ENCODE data around the gene TENM4. TPM values are rescaled to one million over a fixed set of nuclear protein-coding genes. Genes with fewer than 3 reads are reported as not detected.
"Not testable (repeated sequence)": the region's sequence is repeated elsewhere in the genome, so short reads cannot be mapped to it uniquely, and the experiment has no call there.

The TENM4 gene
- total RNA-seq, 4 donors from 2014 or later, result 0.02 to 0.82 (median 0.23) TPM

DNA sequence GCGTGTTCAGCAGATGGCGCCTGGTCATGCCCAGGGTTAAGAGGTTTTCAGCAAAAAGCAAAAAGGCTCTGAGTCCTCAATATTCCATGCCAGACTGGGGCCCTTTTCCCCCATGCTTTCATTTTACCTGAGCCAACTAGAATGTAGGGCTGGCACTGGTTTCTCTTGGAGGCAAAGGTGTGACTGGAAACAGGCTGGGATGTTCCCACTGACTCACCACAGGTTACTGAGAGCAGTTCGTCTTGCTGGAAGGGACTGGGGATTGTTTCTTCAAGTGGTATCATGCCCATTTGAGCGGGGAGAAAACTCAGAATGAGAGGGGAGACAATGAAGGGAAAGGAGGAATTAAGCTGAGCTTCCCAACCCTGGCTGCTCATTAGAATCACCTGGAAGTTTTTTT, 243.9 kb downstream of the TENM4 start:
- ATAC-seq (no peak), DNase-seq (no peak)
- Histone ChIP-seq H3K4me3 (no peak overlapping the region), H3K9me3 (no peaks in the 10 kb centered on the region), H3K36me3 (no peaks in the 10 kb centered on the region), H3K27ac (no peak overlapping the region), H3K4me1 (no peaks in the 10 kb centered on the region), H3K27me3 (no peaks in the 10 kb centered on the region)
- in situ Hi-C loops (cut with MboI; ENCODE audit: low sequenced_read_pairs in 4 of 4) (no loop called here), intact Hi-C loops (cut with DNase I; ENCODE audit: low total_unique reads) (no loop called here)
- TF ChIP-seq POLR2A (IDR thresholded peaks at IDR 0.05), result no peak
- TF ChIP-seq, protein P1, sequence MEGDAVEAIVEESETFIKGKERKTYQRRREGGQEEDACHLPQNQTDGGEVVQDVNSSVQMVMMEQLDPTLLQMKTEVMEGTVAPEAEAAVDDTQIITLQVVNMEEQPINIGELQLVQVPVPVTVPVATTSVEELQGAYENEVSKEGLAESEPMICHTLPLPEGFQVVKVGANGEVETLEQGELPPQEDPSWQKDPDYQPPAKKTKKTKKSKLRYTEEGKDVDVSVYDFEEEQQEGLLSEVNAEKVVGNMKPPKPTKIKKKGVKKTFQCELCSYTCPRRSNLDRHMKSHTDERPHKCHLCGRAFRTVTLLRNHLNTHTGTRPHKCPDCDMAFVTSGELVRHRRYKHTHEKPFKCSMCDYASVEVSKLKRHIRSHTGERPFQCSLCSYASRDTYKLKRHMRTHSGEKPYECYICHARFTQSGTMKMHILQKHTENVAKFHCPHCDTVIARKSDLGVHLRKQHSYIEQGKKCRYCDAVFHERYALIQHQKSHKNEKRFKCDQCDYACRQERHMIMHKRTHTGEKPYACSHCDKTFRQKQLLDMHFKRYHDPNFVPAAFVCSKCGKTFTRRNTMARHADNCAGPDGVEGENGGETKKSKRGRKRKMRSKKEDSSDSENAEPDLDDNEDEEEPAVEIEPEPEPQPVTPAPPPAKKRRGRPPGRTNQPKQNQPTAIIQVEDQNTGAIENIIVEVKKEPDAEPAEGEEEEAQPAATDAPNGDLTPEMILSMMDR (IDR thresholded peaks at IDR 0.05 in 4 of 5, conservative IDR thresholded peaks at IDR 0.05 in 1 of 5), result no peak

DNA sequence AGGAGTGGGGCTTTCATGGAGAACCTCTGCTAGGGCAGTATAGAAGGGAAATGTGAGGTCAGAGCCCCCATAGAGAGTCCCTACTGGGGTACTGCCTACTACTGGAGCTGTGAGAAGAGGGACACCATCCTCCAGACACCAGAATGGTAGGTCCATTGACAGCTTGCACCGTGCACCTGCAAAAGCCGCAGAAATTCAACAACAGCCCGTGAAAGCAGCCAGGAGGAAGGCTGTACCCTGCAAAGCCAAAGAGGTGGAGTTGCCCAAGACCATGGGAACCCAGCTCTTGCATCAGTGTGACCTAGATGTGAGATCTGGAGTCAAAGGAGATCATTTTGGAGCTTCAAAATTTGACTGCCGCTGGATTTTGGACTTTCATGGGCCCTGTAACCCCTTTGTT, 245.6 kb downstream of the TENM4 start:
- in situ Hi-C loops (cut with MboI; ENCODE audit: low sequenced_read_pairs in 4 of 4) (no loop called here), intact Hi-C loops (cut with DNase I; ENCODE audit: low total_unique reads) (no loop called here)
- no peak for TF ChIP-seq POLR2A (IDR thresholded peaks at IDR 0.05)
- TF ChIP-seq, protein P1 (IDR thresholded peaks at IDR 0.05 in 4 of 5, conservative IDR thresholded peaks at IDR 0.05 in 1 of 5), result no peak
- DNase-seq (no peak), ATAC-seq (no peak)
- Histone ChIP-seq H3K4me3 (no peak overlapping the region), H3K36me3 (no peaks in the 10 kb centered on the region), H3K27ac (no peak overlapping the region), H3K27me3 (no peaks in the 10 kb centered on the region), H3K9me3 (no peaks in the 10 kb centered on the region), H3K4me1 (no peaks in the 10 kb centered on the region)

DNA sequence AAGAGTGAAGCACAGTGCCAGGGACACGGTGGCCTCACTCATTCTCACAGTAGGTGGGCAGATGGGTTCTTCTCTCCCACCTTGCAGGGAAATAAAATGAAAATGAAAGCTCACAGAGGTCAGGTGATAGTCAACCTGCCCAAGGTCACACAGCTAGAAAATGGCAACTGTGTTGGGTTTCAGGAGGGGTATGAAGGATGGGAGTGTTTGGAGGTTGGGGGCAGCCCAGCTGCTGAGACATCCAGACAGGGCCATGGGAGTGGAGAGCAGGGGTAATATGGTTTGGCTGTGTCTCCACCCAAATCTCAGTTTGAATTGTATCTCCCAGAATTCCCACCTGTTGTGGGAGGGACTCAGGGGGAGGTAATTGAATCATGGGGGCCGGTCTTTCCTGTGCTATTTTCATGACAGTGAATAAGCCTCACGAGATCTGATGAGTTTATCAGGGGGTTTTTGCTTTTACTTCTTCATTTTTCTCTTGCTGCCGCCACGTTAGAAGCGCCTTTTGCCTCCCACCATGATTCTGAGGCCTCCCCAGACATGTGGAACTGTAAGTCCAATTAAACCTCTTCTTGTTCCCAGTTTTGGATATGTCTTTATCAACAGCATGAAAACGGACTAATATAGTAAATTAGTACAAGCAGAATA, 247.0 kb downstream of the TENM4 start:
- TF ChIP-seq, protein P1 (IDR thresholded peaks at IDR 0.05 in 4 of 5, conservative IDR thresholded peaks at IDR 0.05 in 1 of 5), result no peak
- TF ChIP-seq POLR2A (IDR thresholded peaks at IDR 0.05), result no peak
- no peak for ATAC-seq
- Histone ChIP-seq H3K27me3 (no peaks in the 10 kb centered on the region), H3K9me3 (no peaks in the 10 kb centered on the region), H3K27ac (no peak overlapping the region), H3K36me3 (no peaks in the 10 kb centered on the region), H3K4me1 (no peaks in the 10 kb centered on the region), H3K4me3 (no peak overlapping the region)
- no peak for DNase-seq
- in situ Hi-C loops (cut with MboI; ENCODE audit: low sequenced_read_pairs in 4 of 4), result no loop called here
- intact Hi-C loops (cut with DNase I; ENCODE audit: low total_unique reads), result no loop called here

DNA sequence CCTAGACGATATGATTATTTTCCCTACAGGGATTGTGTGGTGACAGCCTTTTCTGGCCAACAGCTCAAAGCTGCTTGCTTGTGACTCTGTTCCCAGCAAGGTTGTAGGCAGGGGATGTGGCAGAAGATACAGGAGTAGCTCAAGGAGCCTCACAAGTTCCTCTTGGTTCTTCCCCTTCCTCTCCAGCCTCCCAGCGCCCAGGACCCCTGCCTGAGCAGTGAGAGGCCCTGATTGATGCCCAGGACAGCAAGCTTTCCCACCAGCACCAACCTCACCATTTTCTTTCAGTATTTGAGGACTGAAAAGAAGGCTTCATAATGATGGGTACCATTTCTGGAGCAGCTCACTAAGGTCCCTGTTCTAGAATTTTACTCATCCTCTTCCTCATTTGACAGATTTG, 248.0 kb downstream of the TENM4 start:
- Histone ChIP-seq H3K9me3 (no peaks in the 10 kb centered on the region), H3K27ac (no peak overlapping the region), H3K4me1 (no peaks in the 10 kb centered on the region), H3K4me3 (no peak overlapping the region), H3K36me3 (no peaks in the 10 kb centered on the region), H3K27me3 (no peaks in the 10 kb centered on the region)
- no peak for TF ChIP-seq POLR2A (IDR thresholded peaks at IDR 0.05)
- TF ChIP-seq, protein P1 (IDR thresholded peaks at IDR 0.05 in 4 of 5, conservative IDR thresholded peaks at IDR 0.05 in 1 of 5), result no peak
- no peak for ATAC-seq
- intact Hi-C loops (cut with DNase I; ENCODE audit: low total_unique reads) (no loop called here), in situ Hi-C loops (cut with MboI; ENCODE audit: low sequenced_read_pairs in 4 of 4) (no loop called here)
- DNase-seq, result no peak

DNA sequence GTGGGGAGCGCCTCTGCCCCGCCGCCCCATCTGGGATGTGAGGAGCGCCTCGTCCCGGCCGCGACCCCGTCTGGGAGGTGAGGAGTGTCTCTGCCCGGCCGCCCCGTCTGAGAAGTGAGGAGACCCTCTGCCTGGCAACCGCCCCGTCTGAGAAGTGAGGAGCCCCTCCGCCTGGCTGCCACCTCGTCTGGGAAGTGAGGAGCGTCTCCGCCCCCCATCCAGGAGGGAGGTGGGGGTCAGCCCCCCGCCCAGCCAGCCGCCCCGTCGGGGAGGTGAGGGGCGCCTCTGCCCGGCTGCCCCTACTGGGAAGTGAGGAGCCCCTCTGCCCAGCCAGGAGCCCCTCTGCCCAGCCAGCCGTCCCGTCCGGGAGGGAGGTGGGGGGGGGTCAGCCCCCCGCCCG, 249.1 kb downstream of the TENM4 start:
- H3K36me3 ChIP-seq; H3K4me1 ChIP-seq; H3K4me3 ChIP-seq; H3K27ac ChIP-seq; DNase-seq; H3K9me3 ChIP-seq; H3K27me3 ChIP-seq; ATAC-seq; intact Hi-C loops (cut with DNase I; ENCODE audit: low total_unique reads); in situ Hi-C loops (cut with MboI; ENCODE audit: low sequenced_read_pairs in 4 of 4): not testable (repeated sequence)

DNA sequence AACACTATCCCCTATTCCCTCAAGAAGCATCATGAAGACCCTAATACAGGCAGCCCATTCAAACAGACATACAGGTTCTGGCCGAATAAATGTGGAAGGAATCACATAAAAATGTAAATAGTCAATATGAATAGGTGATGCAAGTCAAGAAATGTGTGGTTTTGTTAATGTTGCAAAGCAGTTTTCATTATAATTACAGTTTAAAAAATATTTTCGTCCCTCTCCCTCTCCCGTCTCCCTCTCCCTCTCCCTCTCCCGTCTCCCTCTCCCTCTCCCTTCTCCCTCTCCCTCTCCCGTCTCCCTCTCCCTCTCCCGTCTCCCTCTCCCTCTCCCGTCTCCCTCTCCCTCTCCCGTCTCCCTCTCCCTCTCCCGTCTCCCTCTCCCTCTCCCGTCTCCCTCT, 250.3 kb downstream of the TENM4 start:
- in situ Hi-C loops (cut with MboI; ENCODE audit: low sequenced_read_pairs in 4 of 4); H3K36me3 ChIP-seq; H3K27me3 ChIP-seq; H3K27ac ChIP-seq; intact Hi-C loops (cut with DNase I; ENCODE audit: low total_unique reads); ATAC-seq; H3K4me3 ChIP-seq; DNase-seq; H3K4me1 ChIP-seq; H3K9me3 ChIP-seq: not testable (repeated sequence)

Measured in gastrocnemius medialis (tissue), 4 donors.